Measurements from ENCODE around the gene ZNF335. TPM values are rescaled to one million over a fixed set of nuclear protein-coding genes. Genes with fewer than 3 reads are reported as not detected.

The ZNF335 gene
- total and polyA plus RNA-seq, 2 donors (not counting 1 experiment from before 2014, with no cell fraction given): 4.8 to 10.2 TPM

GRCh38 chr20:46012921-46013320 lies 40.9 kb upstream of the ZNF335 start:
- Histone ChIP-seq H4K20me1 (ENCODE audit: control insufficient read depth, extremely low read depth, insufficient read depth, low read length) (no peaks in the 10 kb centered on the region), H3K79me2 (ENCODE audit: control insufficient read depth, insufficient read depth, low read length) (no peaks in the 10 kb centered on the region), H3K4me2 (ENCODE audit: extremely low read depth, insufficient read depth, low read length) (no peak overlapping the region), H2AFZ (ENCODE audit: low read length) (no peak overlapping the region), H3K4me1 (ENCODE audit: control insufficient read depth, extremely low read depth, insufficient read depth, low read length) (no peaks in the 10 kb centered on the region), H3K9me3 (ENCODE audit: control insufficient read depth, insufficient read depth, low read depth, low read length) (no peaks in the 10 kb centered on the region), H3K27me3 (ENCODE audit: control insufficient read depth, insufficient read depth, low read length) (peaks cover 57% of the 10 kb centered on the region), H3K36me3 (ENCODE audit: control insufficient read depth, insufficient read depth, low read length) (no peaks in the 10 kb centered on the region), H3K27ac (ENCODE audit: insufficient read depth, low read length) (no peak overlapping the region), H3K9ac (ENCODE audit: insufficient read depth, low read length) (no peak overlapping the region), H3K4me3 (replicated peaks in 1 of 4; ENCODE audit: control extremely low read depth in 1 of 4, insufficient read depth in 1 of 4, low read depth in 3 of 4, low read length in 4 of 4) (no peak overlapping the region)
- no peak for TF ChIP-seq EZH2 (IDR thresholded peaks at IDR 0.05; ENCODE audit: low read length, missing control alignments)
- DNase-seq (ENCODE audit: low read depth in 2 of 2): no peak

- TF ChIP-seq EZH2 (IDR thresholded peaks at IDR 0.05; ENCODE audit: low read length, missing control alignments) (no peak), CTCF (conservative IDR thresholded peaks at IDR 0.05 in 1 of 2, IDR thresholded peaks at IDR 0.05 in 1 of 2; ENCODE audit: low read depth in 1 of 2, low read length in 2 of 2) (no peak)
- DNase-seq (ENCODE audit: low read depth in 2 of 2): peak; percentile 21 to 28
Measured at GRCh38 chr20:46011631-46012482, 39.9 kb upstream of the ZNF335 start.

GRCh38 chr20:46010491-46011391 lies 38.7 kb upstream of the ZNF335 start:
- H3K9me3 ChIP-seq (ENCODE audit: control insufficient read depth, insufficient read depth, low read depth, low read length): no peaks in the 10 kb centered on the region
- no peak overlapping the region for H3K9ac ChIP-seq (ENCODE audit: insufficient read depth, low read length)
- H3K4me1 ChIP-seq (ENCODE audit: control insufficient read depth, extremely low read depth, insufficient read depth, low read length): no peaks in the 10 kb centered on the region
- no peak overlapping the region for H3K4me2 ChIP-seq (ENCODE audit: extremely low read depth, insufficient read depth, low read length)
- TF ChIP-seq CTCF (conservative IDR thresholded peaks at IDR 0.05 in 1 of 2, IDR thresholded peaks at IDR 0.05 in 1 of 2; ENCODE audit: low read depth in 1 of 2, low read length in 2 of 2): no peak
- TF ChIP-seq EZH2 (IDR thresholded peaks at IDR 0.05; ENCODE audit: low read length, missing control alignments): peak; percentile 89
- H3K36me3 ChIP-seq (ENCODE audit: control insufficient read depth, insufficient read depth, low read length): no peaks in the 10 kb centered on the region
- peaks cover 61% of the 10 kb centered on the region for H3K27me3 ChIP-seq (ENCODE audit: control insufficient read depth, insufficient read depth, low read length)
- no peaks in the 10 kb centered on the region for H4K20me1 ChIP-seq (ENCODE audit: control insufficient read depth, extremely low read depth, insufficient read depth, low read length)
- H2AFZ ChIP-seq (ENCODE audit: low read length): no peak overlapping the region
- DNase-seq (ENCODE audit: low read depth in 2 of 2): no peak
- H3K79me2 ChIP-seq (ENCODE audit: control insufficient read depth, insufficient read depth, low read length): no peaks in the 10 kb centered on the region
- no peak overlapping the region for H3K4me3 ChIP-seq (replicated peaks in 1 of 4; ENCODE audit: control extremely low read depth in 1 of 4, insufficient read depth in 1 of 4, low read depth in 3 of 4, low read length in 4 of 4)
- no peak overlapping the region for H3K27ac ChIP-seq (ENCODE audit: insufficient read depth, low read length)

More at GRCh38 chr20:46011631-46012482, 39.9 kb upstream of the ZNF335 start:
- H3K4me3 ChIP-seq (replicated peaks in 1 of 4; ENCODE audit: control extremely low read depth in 1 of 4, insufficient read depth in 1 of 4, low read depth in 3 of 4, low read length in 4 of 4): no peak overlapping the region
- no peaks in the 10 kb centered on the region for H3K79me2 ChIP-seq (ENCODE audit: control insufficient read depth, insufficient read depth, low read length)
- H3K27me3 ChIP-seq (ENCODE audit: control insufficient read depth, insufficient read depth, low read length): peaks cover 60% of the 10 kb centered on the region
- H2AFZ ChIP-seq (ENCODE audit: low read length): no peak overlapping the region
- no peak overlapping the region for H3K4me2 ChIP-seq (ENCODE audit: extremely low read depth, insufficient read depth, low read length)
- H3K4me1 ChIP-seq (ENCODE audit: control insufficient read depth, extremely low read depth, insufficient read depth, low read length): no peaks in the 10 kb centered on the region
- H3K9ac ChIP-seq (ENCODE audit: insufficient read depth, low read length): no peak overlapping the region
- no peaks in the 10 kb centered on the region for H3K9me3 ChIP-seq (ENCODE audit: control insufficient read depth, insufficient read depth, low read depth, low read length)
- no peak overlapping the region for H3K27ac ChIP-seq (ENCODE audit: insufficient read depth, low read length)
- no peaks in the 10 kb centered on the region for H3K36me3 ChIP-seq (ENCODE audit: control insufficient read depth, insufficient read depth, low read length)
- H4K20me1 ChIP-seq (ENCODE audit: control insufficient read depth, extremely low read depth, insufficient read depth, low read length): no peaks in the 10 kb centered on the region

Measured in fibroblast of lung (primary cell).